Mucosa of descending colon (tissue), 3 donors: ENCODE results near the gene MMP27. TPM values are rescaled to one million over a fixed set of nuclear protein-coding genes. Genes with fewer than 3 reads are reported as not detected.
"Not testable (repeated sequence)": the region's sequence is repeated elsewhere in the genome, so short reads cannot be mapped to it uniquely, and the experiment has no call there.

Experiments
- ATAC-seq: fragments of 200-7000 bp; cut with Tn5 transposase; one replicate; pipeline ENCODE4 v1.9.1; 2020; ENCODE audit warnings: mild to moderate bottlenecking, moderate library complexity
- DNase-seq, 3 donors: peaks; one replicate each; pipeline ENCODE4 v3.0.0-alpha.2; 2020
- H3K36me3 ChIP-seq: fragments of 200-600 bp; one replicate; pipeline ENCODE4 v1.8.0; 2021; ENCODE audit warnings: low read depth, mild to moderate bottlenecking
- H3K4me1 ChIP-seq: fragments of 200-600 bp; one replicate; pipeline ENCODE4 v1.8.0; 2021; ENCODE audit warnings: low read depth, mild to moderate bottlenecking
- H3K4me3 ChIP-seq: fragments of 200-600 bp; one replicate; pipeline ENCODE4 v1.8.0; 2021; ENCODE audit warnings: mild to moderate bottlenecking
- H3K9me3 ChIP-seq: fragments of 200-600 bp; one replicate; pipeline ENCODE4 v1.8.0; 2021; ENCODE audit warnings: mild to moderate bottlenecking
- intact Hi-C, 2 donors: fragments of 100-400 bp; cut with DNase I in 1 of 2; cut with micrococcal nuclease in 1 of 2; formaldehyde crosslinking; loops; one replicate each; pipeline versions ENCODE4 v1.11.0 to v1.11.1; 2022; cut with DNase I, micrococcal nuclease
- total RNA-seq, 3 donors: library from RNA; stranded (reverse); fragmentation: NEBNext Ultra II Directional in 2 of 3; extraction: Animal tissue kit (Norgen Biotek cat#: 25700) in 2 of 3; gene quantifications; one replicate each; pipeline versions ENCODE4 v1.2.1 to v1.2.4, GENCODE V29; 2021 to 2023
- TF ChIP-seq, protein P1 (sequence below): fragments of 200-600 bp; IDR thresholded peaks from one replicate; pipeline ENCODE4 v1.8.0; 2022; ENCODE audit warnings: antibody characterized with exemption, mild to moderate bottlenecking
- donor health status: DM: no; HTN: no; CAD: no; lungs with moderate emphysema.
- donor health status: DM: no; HTN: no; CAD: no.
- donor health status: DM: no; HTN: yes; CAD: no.

Gene MMP27
- total RNA-seq, 3 donors from 2014 or later, result 0.16 TPM; not detected in 2

DNA sequence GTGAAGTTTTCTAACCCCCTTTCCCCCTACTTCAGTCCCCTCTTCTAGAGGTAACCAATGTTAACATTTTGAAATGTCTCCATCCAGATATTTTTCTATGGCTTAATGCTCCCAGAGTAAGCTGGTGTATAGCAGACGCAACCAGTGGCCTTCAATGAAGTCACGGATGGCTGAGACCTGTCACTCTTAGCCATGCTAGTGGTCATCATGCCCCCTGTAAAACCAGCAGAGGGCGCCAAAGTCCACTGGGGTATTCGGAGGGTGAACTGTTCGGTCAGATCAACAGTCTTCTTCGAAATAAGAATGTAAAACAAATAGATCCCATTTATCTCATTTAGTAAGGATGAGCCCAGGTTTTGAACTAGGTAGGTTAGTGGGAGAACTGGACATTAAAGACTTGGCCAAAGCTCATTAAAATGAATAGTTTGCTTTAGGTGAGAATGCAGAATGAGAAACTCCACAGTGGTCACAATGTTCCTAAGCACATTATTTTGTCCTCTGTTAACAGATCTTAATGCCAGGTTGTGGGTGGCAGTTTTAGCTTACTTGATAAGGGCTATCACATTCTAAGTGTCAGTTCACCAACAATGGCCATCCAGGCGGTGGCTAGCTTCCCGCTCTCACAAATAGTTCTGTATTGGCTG is 27.8 kb upstream of the MMP27 start:
- TF ChIP-seq, protein P1, sequence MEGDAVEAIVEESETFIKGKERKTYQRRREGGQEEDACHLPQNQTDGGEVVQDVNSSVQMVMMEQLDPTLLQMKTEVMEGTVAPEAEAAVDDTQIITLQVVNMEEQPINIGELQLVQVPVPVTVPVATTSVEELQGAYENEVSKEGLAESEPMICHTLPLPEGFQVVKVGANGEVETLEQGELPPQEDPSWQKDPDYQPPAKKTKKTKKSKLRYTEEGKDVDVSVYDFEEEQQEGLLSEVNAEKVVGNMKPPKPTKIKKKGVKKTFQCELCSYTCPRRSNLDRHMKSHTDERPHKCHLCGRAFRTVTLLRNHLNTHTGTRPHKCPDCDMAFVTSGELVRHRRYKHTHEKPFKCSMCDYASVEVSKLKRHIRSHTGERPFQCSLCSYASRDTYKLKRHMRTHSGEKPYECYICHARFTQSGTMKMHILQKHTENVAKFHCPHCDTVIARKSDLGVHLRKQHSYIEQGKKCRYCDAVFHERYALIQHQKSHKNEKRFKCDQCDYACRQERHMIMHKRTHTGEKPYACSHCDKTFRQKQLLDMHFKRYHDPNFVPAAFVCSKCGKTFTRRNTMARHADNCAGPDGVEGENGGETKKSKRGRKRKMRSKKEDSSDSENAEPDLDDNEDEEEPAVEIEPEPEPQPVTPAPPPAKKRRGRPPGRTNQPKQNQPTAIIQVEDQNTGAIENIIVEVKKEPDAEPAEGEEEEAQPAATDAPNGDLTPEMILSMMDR, result peak; percentile 52
- H3K36me3 ChIP-seq, result no peaks in the 10 kb centered on the region
- ATAC-seq, result peak; percentile 88
- intact Hi-C loops, result no loop called here
- no peaks in the 10 kb centered on the region for H3K9me3 ChIP-seq
- DNase-seq, result peak; percentile 47 to 80 (median 75)
- H3K4me1 ChIP-seq, result no peaks in the 10 kb centered on the region
- no peak overlapping the region for H3K4me3 ChIP-seq

DNA sequence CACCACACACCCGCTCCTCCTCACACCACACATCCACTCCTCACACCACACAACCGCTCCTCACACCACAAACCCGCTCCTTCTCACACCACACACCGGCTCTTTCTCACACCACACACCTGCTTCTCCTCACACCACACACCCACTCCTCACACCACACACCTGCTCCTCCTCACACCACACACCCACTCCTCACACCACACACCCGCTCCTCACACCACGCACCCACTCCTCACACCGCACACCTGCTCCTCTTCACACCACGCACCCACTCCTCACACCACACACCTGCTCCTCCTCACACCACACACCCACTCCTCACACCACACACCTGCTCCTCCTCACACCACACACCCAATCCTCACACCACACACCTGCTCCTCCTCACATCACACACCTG is 25.4 kb upstream of the MMP27 start:
- ATAC-seq, intact Hi-C loops: not testable (repeated sequence)

DNA sequence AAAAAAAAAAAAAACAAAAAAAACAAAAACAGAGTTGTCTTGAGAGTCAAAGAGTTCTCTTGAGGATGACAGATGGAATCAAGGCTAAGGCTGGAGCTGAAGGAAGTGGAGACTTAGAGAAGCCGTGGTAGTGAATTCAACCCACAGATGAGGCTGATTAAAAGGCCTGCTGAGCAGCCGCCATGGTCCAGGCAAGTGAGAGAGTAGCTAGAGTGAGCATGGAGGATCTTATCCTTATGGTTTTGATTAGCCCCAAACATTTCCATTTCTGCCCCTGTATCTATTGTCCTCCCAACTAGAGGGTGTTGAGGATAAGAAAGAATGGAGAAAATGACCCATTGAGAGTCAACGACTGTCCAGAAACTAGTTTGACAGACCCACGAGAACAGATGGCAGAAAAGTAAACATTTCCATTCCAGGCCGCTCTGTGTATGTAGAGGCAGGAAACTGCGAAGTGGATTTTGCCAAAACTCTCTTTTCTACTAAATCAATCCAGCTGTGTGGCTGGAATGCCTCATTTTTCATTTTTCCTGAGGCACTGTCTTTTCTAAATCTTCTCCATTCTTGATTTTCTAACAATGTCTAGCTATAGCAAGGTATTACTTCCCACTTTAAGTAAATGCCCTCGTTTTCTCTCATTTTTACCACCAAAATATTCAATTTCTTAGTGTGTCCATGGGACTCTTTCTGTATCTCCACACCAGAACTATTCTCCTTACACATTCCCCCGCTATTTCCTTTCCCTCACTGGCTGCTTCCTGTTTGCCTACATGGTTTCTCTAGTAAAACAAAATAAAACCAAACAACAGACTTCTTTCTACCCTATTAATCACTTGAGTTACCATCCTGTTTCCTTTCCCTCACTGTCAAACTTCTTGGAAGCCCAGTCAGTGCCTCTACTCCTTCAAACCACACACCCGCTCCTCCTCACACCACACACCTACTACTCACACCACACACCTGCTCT is 24.6 kb upstream of the MMP27 start:
- TF ChIP-seq, protein P1, result no peak
- ATAC-seq (no peak), DNase-seq (no peak)
- Histone ChIP-seq H3K36me3 (no peaks in the 10 kb centered on the region), H3K4me1 (no peaks in the 10 kb centered on the region), H3K9me3 (no peaks in the 10 kb centered on the region), H3K4me3 (no peak overlapping the region)
- intact Hi-C loops, result no loop called here

More for the DNA sequence above, 25.4 kb upstream of the MMP27 start:
- not testable (repeated sequence) for H3K36me3 ChIP-seq, H3K9me3 ChIP-seq, H3K4me1 ChIP-seq, H3K4me3 ChIP-seq
- DNase-seq, result peak in 1 of 3 donors; percentile 38

DNA sequence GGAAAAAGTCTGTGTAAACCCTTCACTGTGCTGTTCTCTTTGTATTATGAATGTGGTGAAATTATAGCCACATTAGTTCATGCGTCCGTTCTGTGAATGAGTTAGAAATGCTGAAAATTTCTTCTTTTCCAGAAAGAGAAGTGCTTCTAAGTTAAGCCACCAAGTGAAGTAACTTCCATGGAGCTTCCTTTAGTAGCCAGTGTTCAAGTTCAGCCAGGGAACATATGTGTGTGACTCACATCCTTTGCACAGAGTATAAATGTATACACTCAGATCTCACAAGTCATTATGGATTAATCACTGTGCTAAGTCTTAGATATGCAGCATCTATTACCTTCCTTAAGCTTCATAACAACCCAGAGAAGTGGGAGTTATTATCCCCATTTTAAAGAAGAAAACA is 22.3 kb upstream of the MMP27 start:
- no peaks in the 10 kb centered on the region for H3K4me1 ChIP-seq
- DNase-seq (no peak), ATAC-seq (peak; percentile 13)
- TF ChIP-seq, protein P1, result no peak
- no peaks in the 10 kb centered on the region for H3K36me3 ChIP-seq
- intact Hi-C loops, result no loop called here
- H3K4me3 ChIP-seq, result no peak overlapping the region
- H3K9me3 ChIP-seq, result no peaks in the 10 kb centered on the region

DNA sequence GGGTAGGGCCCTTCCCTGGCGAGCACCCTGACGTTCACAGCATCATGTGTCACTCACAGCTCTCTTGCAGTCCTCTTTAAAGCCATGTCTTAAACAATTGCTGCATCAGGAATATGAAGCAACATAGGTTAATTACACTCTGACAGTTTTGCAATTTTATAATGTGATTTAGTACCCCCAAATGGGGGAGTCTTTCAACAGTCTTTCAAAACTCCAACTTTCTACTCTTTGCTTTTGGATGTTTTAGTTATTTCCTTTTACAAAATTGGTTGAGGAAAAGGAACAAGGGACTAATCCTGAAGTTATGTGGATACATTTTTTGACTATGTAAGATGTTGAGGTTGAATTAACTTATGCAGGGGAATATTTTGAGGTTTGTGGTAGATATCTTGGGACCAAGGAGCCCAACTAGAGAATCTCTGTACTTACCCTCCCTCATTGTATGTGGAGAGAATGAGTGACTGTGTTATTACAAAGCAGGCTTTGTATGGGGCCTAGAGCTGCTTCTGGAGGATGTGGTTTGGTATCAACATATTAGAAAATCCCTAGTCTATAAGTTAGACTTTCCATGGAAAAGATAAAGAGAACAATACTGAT is 19.4 kb upstream of the MMP27 start, which contains the start of gene MMP8:
TSS of gene MMP8 (minus strand) at position 51 of the 597 bp plus-strand sequence. CDS start 99 bp downstream, outside the sequence.
- no peaks in the 10 kb centered on the region for H3K9me3 ChIP-seq
- intact Hi-C loops, result no loop called here
- no peaks in the 10 kb centered on the region for H3K4me1 ChIP-seq
- H3K36me3 ChIP-seq, result no peaks in the 10 kb centered on the region
- H3K4me3 ChIP-seq, result no peak within 1 kb of the TSS
- no peak for DNase-seq
- no peak for ATAC-seq
- TF ChIP-seq, protein P1, result no peak
